ENCODE results near the gene PTPRU.

Gene PTPRU

GRCh38 chr1:29335573-29335972 lies 99.3 kb downstream of the PTPRU start:
- DNase-seq (ENCODE audit: low spot score), result no peak

DNA sequence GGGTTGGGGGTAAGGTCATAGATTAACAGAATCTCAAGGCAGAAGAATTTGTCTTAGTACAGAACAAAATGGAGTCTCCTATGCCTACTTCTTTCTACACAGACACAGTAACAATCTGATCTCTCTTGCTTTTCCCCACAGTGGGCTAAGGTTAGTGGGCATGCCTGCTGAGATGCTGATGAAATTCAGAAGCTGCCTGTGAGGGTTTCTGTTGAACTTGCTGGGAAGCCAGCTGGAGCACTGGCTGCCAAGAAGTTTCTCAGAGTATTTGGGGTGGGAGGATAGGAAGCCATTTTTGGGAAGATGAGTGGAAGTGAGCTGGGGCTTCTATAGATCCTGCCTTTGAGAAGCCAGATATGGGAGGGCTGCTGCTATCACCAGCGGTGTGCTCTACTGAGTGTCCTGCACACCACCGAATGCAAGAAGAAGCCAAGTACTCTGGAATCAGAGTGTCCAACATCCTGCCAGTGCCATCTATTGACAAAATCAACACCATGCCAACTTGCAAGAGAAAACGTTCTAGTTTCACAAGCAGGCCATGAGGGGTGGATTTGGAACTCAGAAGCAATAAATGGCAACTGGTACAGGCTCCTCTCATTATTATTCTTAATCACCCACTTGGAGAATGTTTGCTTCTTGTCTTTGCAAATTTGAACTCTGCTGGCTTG lies 102.7 kb downstream of the PTPRU start:
- DNase-seq (ENCODE audit: low spot score), result no peak

DNA sequence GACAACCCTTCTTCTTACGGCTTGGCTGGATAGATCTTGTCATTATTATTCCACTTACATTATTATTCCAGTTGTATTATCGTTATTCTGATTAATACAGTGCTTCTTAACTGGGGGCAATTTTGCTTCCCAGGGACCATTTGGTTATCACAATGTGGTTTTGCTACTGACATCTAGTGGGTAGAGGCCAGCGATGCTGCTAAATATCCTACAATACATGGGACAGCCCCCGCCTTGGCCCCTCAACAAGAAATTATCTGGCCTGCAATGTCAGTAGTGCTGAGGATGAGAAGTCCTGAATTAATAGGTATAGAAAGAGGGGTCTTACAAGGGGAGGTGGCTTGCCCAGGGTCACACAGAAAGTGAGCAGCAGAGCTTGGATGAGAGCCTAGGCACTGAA lies 105.6 kb downstream of the PTPRU start:
- DNase-seq (ENCODE audit: low spot score), result no peak

DNA sequence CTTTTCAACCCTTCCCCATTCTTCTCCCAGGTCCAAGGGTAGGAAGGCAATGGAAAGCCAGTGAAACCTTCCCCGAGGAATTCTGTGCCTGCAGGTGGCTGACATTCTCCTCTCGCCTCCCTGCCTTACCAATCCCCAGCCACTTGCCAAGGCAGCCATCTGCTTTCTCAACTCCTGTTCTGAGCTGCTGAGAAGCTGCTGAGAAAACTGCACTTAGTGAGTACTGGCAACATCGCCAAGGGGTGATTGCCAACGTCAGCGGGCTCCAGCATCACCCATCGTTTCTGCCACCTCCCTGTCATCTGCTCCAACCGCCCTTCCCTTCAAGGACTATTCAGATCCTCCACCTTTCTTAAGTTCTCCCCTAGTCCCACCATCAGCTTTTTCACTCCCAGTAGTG lies 106.0 kb downstream of the PTPRU start:
- DNase-seq (ENCODE audit: low spot score), result no peak

- DNase-seq (ENCODE audit: low spot score), result no peak
These were observed 106.7 kb downstream of the PTPRU start for GRCh38 chr1:29342983-29343382.

DNA sequence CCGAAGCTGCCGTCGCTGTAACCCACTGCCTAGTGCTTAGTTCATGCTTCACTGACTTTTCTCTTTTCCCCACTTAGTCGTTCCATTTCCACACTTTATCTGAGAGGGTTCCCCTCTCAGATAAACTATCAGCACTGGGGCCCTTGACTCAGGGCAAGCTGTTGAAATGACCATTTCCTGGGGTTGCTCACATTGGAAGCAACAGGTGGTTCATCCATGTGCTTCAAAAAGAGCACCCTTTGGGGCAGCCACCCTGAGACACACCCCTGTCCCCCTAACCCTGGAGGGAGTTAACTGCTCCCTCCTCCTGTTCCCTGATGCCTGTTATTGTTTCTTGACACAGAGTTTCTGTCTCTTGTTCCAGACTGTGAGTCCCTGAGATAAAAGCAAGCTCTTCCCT lies 107.2 kb downstream of the PTPRU start:
- no peak for DNase-seq (ENCODE audit: low spot score)

DNA sequence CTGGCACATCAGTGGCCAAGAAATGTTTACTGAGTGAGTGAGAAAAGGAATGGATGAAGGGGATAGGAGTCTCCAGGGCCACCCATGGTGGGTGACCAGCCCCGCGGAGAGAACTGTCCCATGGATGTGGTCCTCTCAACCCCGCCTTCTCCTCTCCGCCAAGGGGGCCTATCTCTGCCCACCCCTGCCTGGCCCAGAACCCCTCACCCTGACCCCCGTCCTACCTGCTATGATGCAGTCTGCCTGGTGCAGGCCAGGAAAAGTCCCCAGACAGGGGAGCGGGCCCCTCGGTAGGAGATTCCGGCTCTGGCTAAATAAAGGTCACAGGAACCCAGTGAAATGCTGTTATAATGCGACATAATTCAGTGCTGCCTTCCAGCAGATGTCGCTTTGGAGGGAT lies 107.6 kb downstream of the PTPRU start:
- no peak for DNase-seq (ENCODE audit: low spot score)

GRCh38 chr1:29344336-29344735 lies 108.0 kb downstream of the PTPRU start:
- DNase-seq (ENCODE audit: low spot score), result no peak

- DNase-seq (ENCODE audit: low spot score), result no peak
These were observed 110.3 kb downstream of the PTPRU start for GRCh38 chr1:29346576-29346975.

DNA sequence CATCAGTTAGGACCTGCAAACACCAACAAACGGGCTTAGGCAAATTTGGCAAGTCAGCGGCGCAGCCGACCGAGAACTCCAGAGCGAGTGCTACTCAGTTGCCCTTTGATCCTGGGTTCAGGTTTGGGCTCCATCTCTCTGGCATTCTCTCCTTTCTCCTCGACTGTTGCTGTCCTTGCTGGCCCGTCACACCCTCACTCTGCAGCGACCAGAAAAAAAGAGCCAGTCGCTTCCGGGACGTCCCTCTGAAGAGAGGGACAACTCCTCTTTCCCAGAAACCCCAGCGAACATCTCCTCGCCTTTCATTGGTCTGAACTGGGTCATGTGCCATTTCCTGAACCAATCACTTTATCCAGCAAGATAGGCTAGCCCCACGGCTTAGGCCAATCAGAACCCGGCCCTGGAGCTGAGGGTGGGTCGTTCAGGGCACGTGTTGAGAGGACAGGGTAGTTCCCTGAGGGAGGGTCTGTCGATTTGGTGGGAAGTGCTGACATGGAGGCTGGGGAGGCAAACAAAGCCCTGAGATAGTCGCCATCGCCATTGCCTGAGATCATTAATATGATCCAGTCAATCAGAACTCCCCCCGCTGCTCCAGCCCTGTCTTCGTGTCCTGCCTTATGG lies 113.7 kb downstream of the PTPRU start:
- peak; percentile 61 for DNase-seq (ENCODE audit: low spot score)

GRCh38 chr1:29352719-29353420 lies 116.5 kb downstream of the PTPRU start:
- DNase-seq (ENCODE audit: low spot score), result no peak

GRCh38 chr1:29354511-29355098 lies 118.3 kb downstream of the PTPRU start:
- no peak for DNase-seq (ENCODE audit: low spot score)

- no peak for DNase-seq (ENCODE audit: low spot score)
These were observed 119.1 kb downstream of the PTPRU start for GRCh38 chr1:29355375-29355774.

DNA sequence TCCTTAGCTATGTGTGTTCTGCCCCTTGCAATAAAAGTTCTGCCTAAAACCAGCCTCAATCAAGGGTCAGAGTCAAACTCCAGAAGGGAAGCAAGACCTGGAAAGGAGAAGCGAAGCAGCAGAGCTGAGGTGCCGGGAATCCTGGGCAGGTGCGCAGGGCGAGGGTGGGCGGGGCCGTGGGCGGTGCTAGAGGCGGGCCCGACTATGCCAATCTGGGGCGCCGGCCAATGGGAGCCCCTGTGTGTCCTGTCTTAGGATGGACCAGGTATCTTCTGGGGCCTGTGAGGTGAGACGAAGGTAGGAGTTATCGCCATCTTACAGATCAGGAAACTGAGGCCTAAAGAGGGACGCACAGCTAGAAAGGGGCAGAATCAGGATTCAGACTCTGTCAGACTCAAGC lies 120.3 kb downstream of the PTPRU start:
- DNase-seq (ENCODE audit: low spot score), result no peak

GRCh38 chr1:29357452-29357851 lies 121.1 kb downstream of the PTPRU start:
- no peak for DNase-seq (ENCODE audit: low spot score)

DNA sequence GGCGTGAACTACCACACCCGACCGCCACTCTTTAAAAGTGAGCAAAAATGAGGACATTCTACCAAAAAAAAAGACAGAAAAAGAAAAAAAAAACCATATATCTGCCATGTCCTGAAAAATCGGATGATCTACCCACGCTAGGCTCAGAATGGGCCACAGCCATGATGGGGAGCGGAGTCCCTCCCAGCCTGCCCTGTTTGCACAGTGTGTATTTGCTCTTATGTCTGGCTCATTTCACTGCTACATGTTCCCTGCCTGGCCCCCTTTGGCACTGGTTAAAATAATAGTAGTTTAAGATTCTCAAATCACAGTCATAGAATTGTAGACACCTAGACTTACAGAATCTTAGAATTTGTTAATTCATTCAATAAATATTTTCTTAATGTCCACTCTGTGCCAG lies 121.9 kb downstream of the PTPRU start:
- DNase-seq (ENCODE audit: low spot score), result no peak

- no peak for DNase-seq (ENCODE audit: low spot score)
These were observed 124.4 kb downstream of the PTPRU start for GRCh38 chr1:29360768-29361167.

DNA sequence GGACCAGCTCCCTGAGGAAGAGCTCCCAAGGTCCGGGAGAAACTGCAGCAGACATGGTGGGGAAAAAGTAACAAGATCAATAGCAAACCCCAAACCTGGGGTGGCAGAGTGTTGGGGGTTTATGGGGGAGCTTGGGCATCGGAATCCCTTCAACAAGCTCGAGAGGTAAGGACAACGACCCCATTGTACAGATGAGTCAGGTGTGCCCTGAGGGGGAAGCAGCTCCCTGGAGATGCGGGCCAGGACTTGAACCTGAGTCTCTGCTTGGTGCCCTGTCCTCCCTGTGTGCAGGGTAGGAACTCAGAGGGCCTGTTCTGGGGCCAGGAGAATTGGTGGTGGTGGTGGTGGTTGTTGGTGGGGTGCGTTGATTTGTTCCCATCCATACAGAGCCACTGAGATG lies 125.4 kb downstream of the PTPRU start:
- DNase-seq (ENCODE audit: low spot score), result no peak

- DNase-seq (ENCODE audit: low spot score), result no peak
These were observed 125.8 kb downstream of the PTPRU start for GRCh38 chr1:29362116-29362515.

GRCh38 chr1:29362764-29363163 lies 126.4 kb downstream of the PTPRU start:
- no peak for DNase-seq (ENCODE audit: low spot score)

DNA sequence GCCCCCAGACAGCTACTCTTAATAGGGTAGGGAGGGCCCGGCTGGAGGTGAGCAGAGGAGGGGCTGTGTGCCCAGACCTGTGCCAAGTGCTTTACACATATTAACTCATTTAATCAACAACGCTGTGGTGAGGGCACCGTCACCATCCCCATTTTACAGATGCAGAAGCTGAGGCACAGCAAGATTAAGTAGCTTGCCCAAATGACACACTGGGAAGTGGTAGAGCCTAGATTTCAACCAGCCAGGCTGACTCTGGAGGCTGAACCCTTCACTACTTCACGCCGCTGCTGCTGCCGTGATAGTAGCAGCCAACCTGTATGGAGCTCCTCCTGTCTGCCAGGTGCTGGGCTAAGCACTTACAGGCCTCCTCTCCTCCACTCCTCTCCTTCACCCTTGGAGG lies 127.2 kb downstream of the PTPRU start:
- no peak for DNase-seq (ENCODE audit: low spot score)

- DNase-seq (ENCODE audit: low spot score), result no peak
These were observed 127.9 kb downstream of the PTPRU start for GRCh38 chr1:29364101-29364678.

Measured in COLO829 (cell line).